ENCODE results near the gene FAM227B. TPM values are rescaled to one million over a fixed set of nuclear protein-coding genes. Genes with fewer than 3 reads are reported as not detected.

The FAM227B gene
- total RNA-seq, 1 donor from 2014 or later = 25.1 TPM

- Histone ChIP-seq H2AFZ (replicated peaks) (no peak overlapping the region), H3K4me3 (no peak overlapping the region), H3K36me3 (peaks cover 6% of the 10 kb centered on the region), H4K20me1 (ENCODE audit: low read depth) (no peaks in the 10 kb centered on the region), H3K4me1 (peaks cover 19% of the 10 kb centered on the region), H3K9me3 (ENCODE audit: low read depth) (no peaks in the 10 kb centered on the region), H3K4me2 (no peak overlapping the region), H3K9ac (no peak overlapping the region), H3K79me2 (ENCODE audit: low read depth) (no peaks in the 10 kb centered on the region), H3F3A (ENCODE audit: low read depth) (no peaks in the 10 kb centered on the region), H3K27ac (no peak overlapping the region), H3K27me3 (no peaks in the 10 kb centered on the region)
- peaks cover 2% of the 10 kb centered on the region for H3K36me3 Mint-ChIP-seq
- no peak for TF ChIP-seq EZH2phosphoT487 (IDR thresholded peaks at IDR 0.05)
- no peak for TF ChIP-seq EZH2 (IDR thresholded peaks at IDR 0.05)
- TF ChIP-seq, protein P1, sequence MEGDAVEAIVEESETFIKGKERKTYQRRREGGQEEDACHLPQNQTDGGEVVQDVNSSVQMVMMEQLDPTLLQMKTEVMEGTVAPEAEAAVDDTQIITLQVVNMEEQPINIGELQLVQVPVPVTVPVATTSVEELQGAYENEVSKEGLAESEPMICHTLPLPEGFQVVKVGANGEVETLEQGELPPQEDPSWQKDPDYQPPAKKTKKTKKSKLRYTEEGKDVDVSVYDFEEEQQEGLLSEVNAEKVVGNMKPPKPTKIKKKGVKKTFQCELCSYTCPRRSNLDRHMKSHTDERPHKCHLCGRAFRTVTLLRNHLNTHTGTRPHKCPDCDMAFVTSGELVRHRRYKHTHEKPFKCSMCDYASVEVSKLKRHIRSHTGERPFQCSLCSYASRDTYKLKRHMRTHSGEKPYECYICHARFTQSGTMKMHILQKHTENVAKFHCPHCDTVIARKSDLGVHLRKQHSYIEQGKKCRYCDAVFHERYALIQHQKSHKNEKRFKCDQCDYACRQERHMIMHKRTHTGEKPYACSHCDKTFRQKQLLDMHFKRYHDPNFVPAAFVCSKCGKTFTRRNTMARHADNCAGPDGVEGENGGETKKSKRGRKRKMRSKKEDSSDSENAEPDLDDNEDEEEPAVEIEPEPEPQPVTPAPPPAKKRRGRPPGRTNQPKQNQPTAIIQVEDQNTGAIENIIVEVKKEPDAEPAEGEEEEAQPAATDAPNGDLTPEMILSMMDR (IDR thresholded peaks at IDR 0.05) = no peak
- H3K27me3 Mint-ChIP-seq (ENCODE audit: insufficient read depth, low read depth) = no peaks in the 10 kb centered on the region
- H3K27ac Mint-ChIP-seq = no peak overlapping the region
- peaks cover 7% of the 10 kb centered on the region for H3K9me3 Mint-ChIP-seq
- no peaks in the 10 kb centered on the region for H3K4me1 Mint-ChIP-seq
- DNase-seq (ENCODE audit: low spot score) = no peak
- H3K4me3 Mint-ChIP-seq = no peak overlapping the region
Observed at GRCh38 chr15:49339656-49340055, 281.0 kb downstream of the FAM227B start.

GRCh38 chr15:49331951-49332350 is 288.7 kb downstream of the FAM227B start:
- Mint-ChIP-seq H3K4me1 (no peaks in the 10 kb centered on the region), H3K27me3 (ENCODE audit: insufficient read depth, low read depth) (no peaks in the 10 kb centered on the region), H3K9me3 (no peaks in the 10 kb centered on the region), H3K27ac (no peak overlapping the region), H3K4me3 (no peak overlapping the region), H3K36me3 (peaks cover 3% of the 10 kb centered on the region)
- no peak overlapping the region for H3K4me2 ChIP-seq
- H3K9ac ChIP-seq = no peak overlapping the region
- H3F3A ChIP-seq (ENCODE audit: low read depth) = no peaks in the 10 kb centered on the region
- H3K4me3 ChIP-seq = no peak overlapping the region
- H2AFZ ChIP-seq (replicated peaks) = no peak overlapping the region
- no peak for TF ChIP-seq EZH2phosphoT487 (IDR thresholded peaks at IDR 0.05)
- TF ChIP-seq, protein P1 (IDR thresholded peaks at IDR 0.05) = no peak
- no peak for TF ChIP-seq EZH2 (IDR thresholded peaks at IDR 0.05)
- H3K9me3 ChIP-seq (ENCODE audit: low read depth) = no peaks in the 10 kb centered on the region
- no peaks in the 10 kb centered on the region for H3K36me3 ChIP-seq
- H3K27me3 ChIP-seq = no peaks in the 10 kb centered on the region
- H3K79me2 ChIP-seq (ENCODE audit: low read depth) = no peaks in the 10 kb centered on the region
- peaks cover 6% of the 10 kb centered on the region for H3K4me1 ChIP-seq
- no peak overlapping the region for H3K27ac ChIP-seq
- no peak for DNase-seq (ENCODE audit: low spot score)
- no peaks in the 10 kb centered on the region for H4K20me1 ChIP-seq (ENCODE audit: low read depth)

GRCh38 chr15:49331442-49331841 is 289.2 kb downstream of the FAM227B start:
- no peaks in the 10 kb centered on the region for H3K27me3 ChIP-seq
- no peak overlapping the region for H2AFZ ChIP-seq (replicated peaks)
- no peaks in the 10 kb centered on the region for H3K9me3 ChIP-seq (ENCODE audit: low read depth)
- no peaks in the 10 kb centered on the region for H3K9me3 Mint-ChIP-seq
- no peak for TF ChIP-seq EZH2 (IDR thresholded peaks at IDR 0.05)
- TF ChIP-seq EZH2phosphoT487 (IDR thresholded peaks at IDR 0.05) = no peak
- TF ChIP-seq, protein P1 (IDR thresholded peaks at IDR 0.05) = no peak
- no peaks in the 10 kb centered on the region for H3K36me3 ChIP-seq
- no peaks in the 10 kb centered on the region for H3K4me1 Mint-ChIP-seq
- no peak overlapping the region for H3K4me2 ChIP-seq
- H3F3A ChIP-seq (ENCODE audit: low read depth) = no peaks in the 10 kb centered on the region
- no peaks in the 10 kb centered on the region for H3K27me3 Mint-ChIP-seq (ENCODE audit: insufficient read depth, low read depth)
- peaks cover 3% of the 10 kb centered on the region for H3K36me3 Mint-ChIP-seq
- no peak for DNase-seq (ENCODE audit: low spot score)
- no peak overlapping the region for H3K4me3 Mint-ChIP-seq
- H3K79me2 ChIP-seq (ENCODE audit: low read depth) = no peaks in the 10 kb centered on the region
- no peak overlapping the region for H3K27ac Mint-ChIP-seq
- H3K4me1 ChIP-seq = peaks cover 6% of the 10 kb centered on the region
- no peak overlapping the region for H3K4me3 ChIP-seq
- H4K20me1 ChIP-seq (ENCODE audit: low read depth) = no peaks in the 10 kb centered on the region
- H3K27ac ChIP-seq = no peak overlapping the region
- H3K9ac ChIP-seq = no peak overlapping the region
